PFSK-1 (cell line): ENCODE data around the gene C11orf24.

Experiments used
- FOXP2 ChIP-seq: optimal IDR thresholded peaks from 2 replicates; pipeline ENCODE3; 2011; ENCODE audit warnings: borderline replicate concordance, control low read depth, inconsistent platforms; ENCODE audit not compliant: insufficient read depth; ENCODE audit errors: extremely low read length, extremely low read depth
- POLR2AphosphoS5 ChIP-seq: IDR thresholded peaks from 2 replicates; pipeline ENCODE4 v1.6.1; 2012; ENCODE audit warnings: low read depth, mild to moderate bottlenecking, control low read depth, low read length, moderate library complexity
- SIN3A ChIP-seq: IDR thresholded peaks from 2 replicates; pipeline ENCODE4 v1.6.1; 2012; ENCODE audit warnings: mild to moderate bottlenecking, low read length, moderate library complexity, borderline replicate concordance; ENCODE audit not compliant: insufficient read depth
- TAF1 ChIP-seq: IDR thresholded peaks from 2 replicates; pipeline ENCODE4 v1.6.1; 2012; ENCODE audit warnings: low read length, control low read depth, borderline replicate concordance; ENCODE audit not compliant: insufficient read depth
- TF ChIP-seq, protein P1 (sequence below), 2 experiments: IDR thresholded peaks; 2 replicates each; pipeline versions ENCODE4 v1.6.1 to v1.8.0; 2011 to 2012; ENCODE audit warnings: low read depth in 2 of 2, low read length in 2 of 2, control low read depth in 1 of 2, inconsistent platforms in 1 of 2, mild to moderate bottlenecking in 1 of 2, moderate library complexity in 1 of 2; ENCODE audit not compliant: insufficient read depth in 1 of 2

The C11orf24 gene

DNA sequence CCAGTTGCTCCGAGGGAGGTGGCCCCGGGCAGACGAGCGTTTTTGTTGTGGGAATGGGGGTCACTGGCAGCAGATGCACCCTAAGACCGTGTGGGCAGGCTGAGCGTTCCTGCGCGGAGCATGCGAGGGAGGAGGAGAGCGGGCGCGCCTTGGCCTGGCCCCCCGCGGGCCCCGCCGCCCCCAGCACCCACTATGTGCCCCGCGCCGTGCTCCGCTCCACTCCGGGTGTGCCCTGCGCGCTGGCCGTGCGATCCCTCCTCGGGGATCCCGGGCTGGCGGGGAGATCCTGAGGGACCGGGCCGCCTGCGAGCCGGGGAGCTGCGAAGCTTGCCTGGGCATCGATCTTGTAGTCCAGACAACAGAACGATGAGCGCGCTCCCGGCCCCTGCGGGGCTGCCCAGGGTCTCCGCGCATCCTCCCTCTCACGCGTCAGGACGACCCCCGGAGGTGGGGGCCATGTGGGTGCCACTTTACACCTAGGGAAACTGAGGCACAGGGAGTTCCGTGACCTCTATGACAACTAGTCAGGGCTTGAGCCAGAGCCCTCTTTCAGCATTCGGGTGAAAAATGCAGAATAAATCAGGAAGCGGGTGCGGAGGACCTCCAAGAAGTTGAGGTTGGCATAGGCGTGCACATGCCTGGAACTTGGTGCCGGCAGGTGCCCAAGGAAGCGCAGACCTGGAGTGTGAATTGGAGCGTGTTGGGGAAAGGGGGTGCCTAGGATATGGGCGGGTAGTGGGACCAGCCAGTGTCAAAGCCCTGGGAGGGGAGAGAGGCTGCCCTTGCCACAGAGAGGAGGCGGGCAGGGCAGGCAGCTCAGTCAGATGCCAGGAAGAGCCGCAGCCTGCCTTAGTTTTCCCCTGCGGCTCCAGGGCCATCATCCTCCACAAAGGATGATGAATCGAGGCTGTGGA lies 57.3 kb downstream of the C11orf24 start:
- TF ChIP-seq, protein P1, sequence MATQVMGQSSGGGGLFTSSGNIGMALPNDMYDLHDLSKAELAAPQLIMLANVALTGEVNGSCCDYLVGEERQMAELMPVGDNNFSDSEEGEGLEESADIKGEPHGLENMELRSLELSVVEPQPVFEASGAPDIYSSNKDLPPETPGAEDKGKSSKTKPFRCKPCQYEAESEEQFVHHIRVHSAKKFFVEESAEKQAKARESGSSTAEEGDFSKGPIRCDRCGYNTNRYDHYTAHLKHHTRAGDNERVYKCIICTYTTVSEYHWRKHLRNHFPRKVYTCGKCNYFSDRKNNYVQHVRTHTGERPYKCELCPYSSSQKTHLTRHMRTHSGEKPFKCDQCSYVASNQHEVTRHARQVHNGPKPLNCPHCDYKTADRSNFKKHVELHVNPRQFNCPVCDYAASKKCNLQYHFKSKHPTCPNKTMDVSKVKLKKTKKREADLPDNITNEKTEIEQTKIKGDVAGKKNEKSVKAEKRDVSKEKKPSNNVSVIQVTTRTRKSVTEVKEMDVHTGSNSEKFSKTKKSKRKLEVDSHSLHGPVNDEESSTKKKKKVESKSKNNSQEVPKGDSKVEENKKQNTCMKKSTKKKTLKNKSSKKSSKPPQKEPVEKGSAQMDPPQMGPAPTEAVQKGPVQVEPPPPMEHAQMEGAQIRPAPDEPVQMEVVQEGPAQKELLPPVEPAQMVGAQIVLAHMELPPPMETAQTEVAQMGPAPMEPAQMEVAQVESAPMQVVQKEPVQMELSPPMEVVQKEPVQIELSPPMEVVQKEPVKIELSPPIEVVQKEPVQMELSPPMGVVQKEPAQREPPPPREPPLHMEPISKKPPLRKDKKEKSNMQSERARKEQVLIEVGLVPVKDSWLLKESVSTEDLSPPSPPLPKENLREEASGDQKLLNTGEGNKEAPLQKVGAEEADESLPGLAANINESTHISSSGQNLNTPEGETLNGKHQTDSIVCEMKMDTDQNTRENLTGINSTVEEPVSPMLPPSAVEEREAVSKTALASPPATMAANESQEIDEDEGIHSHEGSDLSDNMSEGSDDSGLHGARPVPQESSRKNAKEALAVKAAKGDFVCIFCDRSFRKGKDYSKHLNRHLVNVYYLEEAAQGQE (IDR thresholded peaks at IDR 0.05; ENCODE audit: insufficient read depth in 1 of 2, low read depth in 2 of 2, low read length in 2 of 2): no peak
- no peak for TF ChIP-seq FOXP2
- no peak for TF ChIP-seq POLR2AphosphoS5
- TF ChIP-seq SIN3A: no peak
- TF ChIP-seq TAF1: no peak

DNA sequence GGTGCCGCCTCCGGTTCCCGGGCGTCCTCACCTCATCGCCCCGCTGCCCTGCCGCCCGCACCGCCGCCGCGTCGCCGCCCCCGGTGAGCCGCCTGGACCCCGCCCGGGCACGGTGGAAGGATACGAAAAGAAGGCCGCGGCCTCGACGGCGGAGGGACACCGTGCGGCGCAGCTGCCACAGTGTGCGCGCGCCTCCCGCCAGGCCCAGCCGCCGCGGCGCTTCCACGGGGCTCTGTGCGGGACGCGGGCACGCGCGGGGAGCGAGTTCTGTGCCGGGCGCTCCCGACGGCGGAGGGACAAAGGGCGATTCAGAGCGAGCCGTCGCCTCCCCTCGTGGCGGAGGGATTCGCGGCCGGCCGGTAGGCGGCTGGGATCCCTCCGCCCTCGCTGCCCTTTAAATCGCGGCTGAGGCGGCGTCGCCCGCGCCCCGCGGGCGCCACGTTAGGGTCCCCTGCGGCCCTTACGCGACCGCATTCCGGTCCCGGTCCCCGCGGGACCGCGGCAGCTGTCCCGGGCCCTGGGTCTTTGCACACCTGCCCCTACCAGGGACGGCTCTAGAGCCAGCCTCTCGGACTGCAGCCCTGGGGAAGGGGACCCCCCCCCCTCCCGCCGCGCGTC lies 58.1 kb downstream of the C11orf24 start:
- TF ChIP-seq TAF1 (peak; percentile 82; the same call in 1 of the 2 replicates), SIN3A (peak; percentile 94; the same call in 1 of the 2 replicates), FOXP2 (no peak), POLR2AphosphoS5 (peak; percentile 81)
- TF ChIP-seq, protein P1 (IDR thresholded peaks at IDR 0.05; ENCODE audit: insufficient read depth in 1 of 2, low read depth in 2 of 2, low read length in 2 of 2): no peak; a peak in 2 of 4 replicates

DNA sequence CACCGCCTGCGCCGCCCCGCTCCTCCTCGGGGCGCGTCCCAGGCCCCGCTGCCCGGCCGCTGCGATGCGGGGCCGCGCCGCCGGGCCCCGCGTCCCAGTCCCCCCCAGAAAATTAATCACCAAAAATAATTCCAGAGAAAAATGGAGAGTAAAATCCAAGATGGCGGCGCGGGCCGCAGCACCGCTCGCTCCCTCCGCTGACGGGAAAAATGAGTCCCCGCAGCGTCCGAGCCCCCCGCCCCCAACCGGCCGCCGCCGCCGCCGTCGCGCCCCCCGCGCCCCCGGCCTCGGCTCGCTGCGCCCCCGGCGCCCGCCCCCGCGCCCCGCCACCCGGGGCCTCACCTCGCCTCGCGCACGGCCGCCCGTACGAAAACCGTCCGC lies 58.6 kb downstream of the C11orf24 start, which contains the start of gene KMT5B:
Gene KMT5B (minus strand): TSS at position 162 of the 381 bp plus-strand sequence. CDS start 23,220 bp downstream, outside the sequence.
- TF ChIP-seq FOXP2: peak; percentile 3
- TF ChIP-seq, protein P1 (IDR thresholded peaks at IDR 0.05; ENCODE audit: insufficient read depth in 1 of 2, low read depth in 2 of 2, low read length in 2 of 2): 0 out of 4 replicates have a peak, but pooled peaks of 1 of the 2 experiments have one; percentile 10
- peak; percentile 52; the same call in 1 of the 2 replicates for TF ChIP-seq TAF1
- no peak for TF ChIP-seq SIN3A

DNA sequence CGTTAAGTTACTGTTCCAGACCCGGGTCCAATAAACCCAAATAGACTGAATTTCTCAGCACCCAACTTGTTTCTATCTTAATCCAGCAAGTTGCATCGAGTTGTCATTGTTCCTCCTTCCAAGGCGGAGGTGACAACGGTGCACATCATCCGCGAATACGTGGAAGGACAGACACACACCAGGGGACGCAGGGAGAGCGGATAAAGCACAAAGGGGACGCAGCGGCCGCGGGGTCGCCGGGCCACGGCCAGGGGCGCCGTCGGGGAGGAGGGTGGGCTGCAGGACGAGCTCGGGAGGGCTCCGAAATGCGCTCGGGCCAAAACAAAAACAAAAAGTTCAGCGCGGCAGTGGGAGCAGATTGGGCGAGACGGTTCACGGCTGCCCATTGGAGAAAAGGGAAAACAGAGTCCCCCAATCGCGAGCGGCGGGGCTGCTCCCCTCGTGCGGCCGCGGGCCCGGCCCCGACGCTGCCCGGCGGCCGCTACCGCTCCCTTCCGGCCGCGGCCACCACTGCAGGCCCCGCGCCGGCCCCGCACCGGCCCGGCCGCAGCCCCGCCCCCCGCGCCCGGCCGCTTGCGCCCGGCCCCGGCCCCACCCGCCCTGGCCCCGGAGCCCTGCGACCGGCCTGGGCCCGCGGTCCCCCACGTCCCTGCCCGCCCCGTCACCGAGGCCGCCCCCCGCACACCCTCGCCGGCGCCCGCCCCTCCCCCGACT lies 59.2 kb downstream of the C11orf24 start:
- TF ChIP-seq POLR2AphosphoS5: no peak
- TF ChIP-seq TAF1: no peak
- peak; percentile 68; the same call in 1 of the 2 replicates for TF ChIP-seq SIN3A
- TF ChIP-seq FOXP2: peak; percentile 10
- TF ChIP-seq, protein P1 (IDR thresholded peaks at IDR 0.05; ENCODE audit: insufficient read depth in 1 of 2, low read depth in 2 of 2, low read length in 2 of 2): no peak
